Measurements from ENCODE around the gene EFHC2.

The EFHC2 gene

GRCh38 chrX:44343412-44344141 is at the start of gene EFHC2:
Gene EFHC2, minus strand, starts transcription at chrX:44343672. Its CDS starts 84 bp downstream, at chrX:44343588.
- DNase-seq (ENCODE audit: low spot score) = no peak

- DNase-seq (ENCODE audit: low spot score) = no peak
These were observed 49.3 kb upstream of the EFHC2 start for GRCh38 chrX:44392767-44393166.

GRCh38 chrX:44384688-44385338 is 41.3 kb upstream of the EFHC2 start:
- no peak for DNase-seq (ENCODE audit: low spot score)

- DNase-seq (ENCODE audit: low spot score) = no peak
These were observed 39.4 kb upstream of the EFHC2 start for GRCh38 chrX:44382871-44383270.

DNA sequence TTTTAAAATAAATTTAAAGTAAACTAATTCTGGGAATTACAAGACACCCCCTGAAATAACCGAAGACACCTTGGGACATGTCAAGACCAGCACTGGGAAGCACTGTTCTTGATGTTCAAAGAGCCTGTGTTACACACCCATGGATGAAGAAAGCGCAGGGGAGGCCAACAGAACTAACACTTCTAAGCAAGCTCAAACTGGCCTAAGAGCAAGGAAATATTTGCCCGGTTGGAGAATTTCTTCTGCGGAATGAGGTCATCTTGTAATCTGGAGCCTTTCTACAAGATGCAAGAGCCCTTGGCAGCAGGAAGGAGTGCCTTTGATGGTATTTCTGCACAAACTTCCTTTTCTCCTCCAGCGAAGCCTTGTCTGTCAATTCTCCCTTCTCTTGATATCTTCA is 9.3 kb upstream of the EFHC2 start:
- DNase-seq (ENCODE audit: low spot score) = no peak

DNA sequence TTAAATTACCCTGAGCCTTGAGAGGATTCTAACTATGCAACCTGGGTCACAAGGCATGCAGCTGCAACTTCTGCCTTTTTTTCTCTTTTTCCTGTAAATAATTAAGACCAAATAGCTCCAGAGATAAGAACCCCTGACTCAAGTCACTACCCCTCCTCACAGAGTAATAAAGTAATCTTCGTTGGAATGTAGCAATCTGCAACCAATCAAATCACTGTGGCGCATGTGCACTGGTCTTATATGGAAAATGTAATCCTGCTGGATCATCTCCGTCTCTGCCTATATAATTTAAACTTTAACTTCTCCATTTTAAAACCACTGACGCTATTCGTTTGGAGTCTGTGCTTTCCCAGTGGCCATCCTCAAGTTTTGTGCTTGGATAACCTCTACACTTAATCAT is 6.1 kb upstream of the EFHC2 start:
- no peak for DNase-seq (ENCODE audit: low spot score)

GRCh38 chrX:44344687-44345086 is 1.2 kb upstream of the EFHC2 start:
- DNase-seq (ENCODE audit: low spot score) = no peak

DNA sequence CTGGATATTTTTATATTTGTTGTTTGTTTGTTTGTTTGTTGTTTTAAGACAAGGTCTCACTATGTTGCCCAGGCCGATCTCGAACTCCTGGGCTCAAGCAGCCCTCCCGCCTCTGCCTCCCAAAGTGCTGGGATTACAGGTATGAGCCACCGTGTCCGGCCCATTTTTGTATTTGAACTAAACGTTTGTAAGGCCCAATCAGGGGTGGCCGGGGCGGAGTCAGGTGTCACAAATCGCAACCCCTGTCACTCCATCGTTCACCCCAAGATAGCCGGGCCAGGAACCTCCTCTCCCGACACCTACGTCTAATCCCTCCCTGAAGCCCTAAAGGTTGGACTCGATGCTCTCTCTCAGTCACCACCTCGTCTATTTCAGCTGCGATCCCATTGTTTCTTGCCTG is 722 bp upstream of the EFHC2 start:
- DNase-seq (ENCODE audit: low spot score) = no peak

DNA sequence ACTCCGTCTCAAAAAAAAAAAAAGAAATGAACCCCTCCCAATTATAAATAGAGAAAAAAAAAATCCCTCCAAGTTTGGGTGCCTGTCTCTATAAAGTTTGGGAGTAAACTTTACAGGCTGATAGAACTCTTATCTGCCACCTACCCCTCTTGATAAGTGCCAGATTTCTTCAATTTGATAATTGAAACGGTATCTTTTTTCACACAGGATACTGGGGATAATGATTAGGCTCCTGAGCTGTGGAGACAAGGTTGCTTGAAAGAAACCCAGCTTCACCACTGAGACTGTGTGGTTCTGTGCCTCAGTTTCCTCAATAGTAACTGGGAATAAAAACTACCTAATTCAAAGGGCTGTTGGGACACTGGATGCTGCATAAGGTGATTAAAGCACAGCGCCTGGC is 606 bp downstream of the EFHC2 start:
- DNase-seq (ENCODE audit: low spot score) = no peak

GRCh38 chrX:44338361-44338760 is 5.1 kb downstream of the EFHC2 start:
- DNase-seq (ENCODE audit: low spot score) = no peak

- no peak for DNase-seq (ENCODE audit: low spot score)
These were observed 11.0 kb downstream of the EFHC2 start for GRCh38 chrX:44332437-44332836.

DNA sequence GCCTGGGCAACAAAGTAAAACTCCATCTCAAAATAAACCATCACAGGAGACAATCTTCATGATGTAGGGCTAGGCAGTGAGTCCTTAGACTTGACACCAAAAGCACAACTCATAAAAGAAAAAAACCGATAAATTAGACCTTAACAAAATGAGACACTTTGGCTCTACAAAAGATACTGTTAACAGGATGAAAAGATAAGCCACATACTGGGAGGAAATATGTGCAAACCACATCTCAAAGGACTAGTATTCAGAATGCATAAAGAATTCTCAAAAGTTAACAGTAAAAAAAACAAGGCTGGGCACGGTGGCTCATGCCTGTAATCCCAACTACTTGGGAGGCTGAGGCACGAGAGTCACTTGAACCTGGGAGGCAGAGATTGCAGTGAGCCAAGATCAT is 13.2 kb downstream of the EFHC2 start:
- DNase-seq (ENCODE audit: low spot score) = no peak

- no peak for DNase-seq (ENCODE audit: low spot score)
These were observed 23.9 kb downstream of the EFHC2 start for GRCh38 chrX:44319550-44319949.

- DNase-seq (ENCODE audit: low spot score) = no peak
These were observed 26.3 kb downstream of the EFHC2 start for GRCh38 chrX:44317181-44317580.

GRCh38 chrX:44314808-44315207 is 28.7 kb downstream of the EFHC2 start:
- DNase-seq (ENCODE audit: low spot score) = no peak

DNA sequence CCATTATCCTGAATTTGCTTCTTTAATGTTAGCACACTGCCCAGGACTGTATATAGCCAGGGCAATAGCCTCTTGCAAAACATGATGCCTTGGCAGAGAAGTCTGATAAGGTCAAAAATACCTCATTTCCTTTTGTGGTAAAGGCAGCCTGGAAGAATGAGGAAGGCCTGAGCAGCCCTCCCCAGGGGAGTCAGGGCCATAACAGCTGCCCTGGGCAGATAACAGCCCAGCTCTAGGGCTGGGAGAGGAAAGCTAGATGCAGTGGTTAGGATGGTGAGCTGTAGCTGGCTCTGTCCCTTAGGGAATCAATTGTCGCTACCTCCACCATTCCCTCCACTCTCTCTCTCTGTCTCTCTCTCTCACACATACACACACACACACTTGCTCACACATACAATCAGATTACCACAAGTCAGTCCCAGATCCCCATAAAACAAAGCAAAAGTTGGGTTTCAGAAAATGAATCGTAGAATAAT is 29.2 kb downstream of the EFHC2 start:
- DNase-seq (ENCODE audit: low spot score) = no peak

DNA sequence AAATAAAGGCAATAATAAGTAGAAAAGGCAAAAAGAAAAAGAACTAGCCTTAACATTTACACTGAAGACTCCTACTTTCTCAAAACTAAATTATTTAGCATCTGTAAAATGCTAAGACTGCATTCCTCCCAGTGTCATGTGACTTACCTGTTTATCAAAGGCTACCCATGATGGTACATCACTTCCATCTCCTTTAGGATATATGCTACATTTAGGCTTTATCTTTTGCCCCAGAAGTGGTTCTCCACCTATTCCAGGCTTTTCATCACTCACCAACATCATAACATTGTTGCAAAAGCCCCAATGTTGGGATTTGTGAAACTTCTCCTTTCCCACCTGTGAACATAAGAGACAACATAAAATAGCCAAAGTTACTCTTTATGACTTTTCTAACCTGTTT is 31.1 kb downstream of the EFHC2 start:
- no peak for DNase-seq (ENCODE audit: low spot score)

DNA sequence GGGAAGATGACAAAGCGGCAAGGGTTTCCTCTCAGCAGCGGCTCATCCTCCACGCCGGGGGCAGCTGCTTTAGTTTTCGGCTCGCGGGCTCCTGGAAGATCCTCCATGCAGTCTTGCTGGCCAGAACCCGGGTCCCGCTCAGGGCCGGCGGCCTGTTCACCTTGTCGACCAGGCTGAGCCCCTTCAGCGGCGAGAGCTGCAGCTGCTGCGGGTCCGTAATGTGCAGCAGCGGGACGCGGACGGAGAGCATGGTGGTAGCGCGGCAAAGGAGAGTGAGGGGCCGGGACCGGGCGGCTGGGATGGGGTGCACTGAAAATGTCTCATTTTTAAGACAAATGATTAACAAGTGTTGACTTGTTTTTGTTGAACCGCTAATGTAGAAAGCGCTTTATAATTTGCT is 33.2 kb downstream of the EFHC2 start:
- DNase-seq (ENCODE audit: low spot score) = no peak

- DNase-seq (ENCODE audit: low spot score) = no peak
These were observed 34.6 kb downstream of the EFHC2 start for GRCh38 chrX:44308869-44309268.

DNA sequence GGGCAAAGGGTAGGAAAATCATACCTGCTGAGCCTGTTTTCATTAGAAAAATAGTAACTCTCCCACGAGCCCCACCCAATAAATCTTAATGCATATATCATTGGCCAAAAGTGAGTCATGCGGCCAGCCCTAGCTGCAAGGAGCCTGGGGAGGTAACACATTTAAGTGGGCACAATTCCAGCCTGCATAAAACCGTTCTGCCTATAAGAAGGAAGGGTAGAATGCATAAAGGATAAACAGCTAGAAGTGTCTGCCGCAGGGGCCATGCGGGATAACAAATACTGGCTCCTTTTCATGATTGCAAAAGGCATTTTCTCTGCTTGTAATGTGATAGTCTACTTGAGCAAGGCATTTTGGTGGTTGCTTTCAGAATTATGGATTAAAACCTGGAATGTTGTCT is 37.1 kb downstream of the EFHC2 start:
- DNase-seq (ENCODE audit: low spot score) = no peak

- no peak for DNase-seq (ENCODE audit: low spot score)
These were observed 37.6 kb downstream of the EFHC2 start for GRCh38 chrX:44305921-44306320.

DNA sequence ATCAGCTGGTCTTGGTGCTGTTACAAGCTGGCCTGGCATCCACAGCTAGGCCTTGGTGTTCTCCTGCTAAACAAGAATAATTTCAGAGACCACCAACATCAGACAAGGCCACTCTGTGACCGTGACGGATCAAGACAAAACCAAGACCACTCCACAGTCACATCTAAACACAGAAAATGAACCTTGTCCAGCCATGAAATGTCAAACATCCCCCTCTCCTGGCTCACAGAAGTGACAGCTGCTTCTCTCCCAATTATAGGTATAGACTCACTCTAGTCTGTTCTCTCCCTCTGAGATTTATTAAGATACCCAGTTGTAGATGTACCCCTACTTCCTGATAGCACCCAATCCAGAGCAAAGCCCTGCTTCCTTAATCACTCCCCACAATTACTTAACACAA is 40.4 kb downstream of the EFHC2 start:
- no peak for DNase-seq (ENCODE audit: low spot score)

- DNase-seq (ENCODE audit: low spot score) = no peak
These were observed 44.3 kb downstream of the EFHC2 start for GRCh38 chrX:44299177-44299576.
